Psoas muscle (tissue), 8 donors: ENCODE results near the gene SETD1B. TPM values are rescaled to one million over a fixed set of nuclear protein-coding genes. Genes with fewer than 3 reads are reported as not detected.

Experiments
- ATAC-seq, 4 donors: fragments of 200-7000 bp; cut with Tn5 transposase; one replicate each; pipeline ENCODE4 v1.9.1; 2020; ENCODE audit warnings: moderate library complexity in 3 of 4, mild to moderate bottlenecking in 2 of 4
- DNase-seq, 2 donors: peaks; one replicate each; pipeline ENCODE4 v3.0.0-alpha.2; 2020
- H3K27ac ChIP-seq: fragments of 200-600 bp; one replicate; pipeline ENCODE4 v1.8.0; 2022
- H3K27me3 ChIP-seq, 3 donors: fragments of 200-600 bp in 1 of 3; one replicate each; pipeline versions ENCODE4 v1.6.1 to v1.8.0; 2013 to 2022; ENCODE audit warnings: low read length in 2 of 3, mild to moderate bottlenecking in 2 of 3, moderate library complexity in 1 of 3; ENCODE audit not compliant: insufficient read depth in 3 of 3
- H3K36me3 ChIP-seq, 2 donors: fragments of 200-600 bp in 1 of 2; one replicate each; pipeline versions ENCODE4 v1.6.1 to v1.8.0; 2013 to 2022; ENCODE audit warnings: low read depth in 1 of 2, mild to moderate bottlenecking in 1 of 2, moderate library complexity in 1 of 2; ENCODE audit not compliant: insufficient read depth in 1 of 2
- H3K4me1 ChIP-seq: fragments of 200-600 bp; one replicate; pipeline ENCODE4 v1.8.0; 2022
- H3K4me3 ChIP-seq: fragments of 200-600 bp; one replicate; pipeline ENCODE4 v1.8.0; 2022; ENCODE audit warnings: mild to moderate bottlenecking
- H3K9me3 ChIP-seq: fragments of 200-600 bp; one replicate; pipeline ENCODE4 v1.8.0; 2022
- WGBS, 3 donors: extraction: QIAGEN DNeasy Blood & Tissue Kit; methylation state at CpG; one replicate each; pipeline versions ENCODE4 v1.1.6 to v1.1.7; 2013; 5-methylcytosine and 5-hydroxymethylcytosine counted together
- intact Hi-C, 2 donors: fragments of 100-400 bp; cut with DNase I; formaldehyde crosslinking; loops; one replicate each; pipeline versions ENCODE4 v1.11.0 to v1.14.2; 2022
- polyA plus RNA-seq, 3 donors: library from polyadenylated mRNA; stranded (reverse); fragments of 200-250 nt; gene quantifications; one replicate each; pipeline ENCODE4 v1.2.3, GENCODE V29; 2013
- total RNA-seq, 4 donors: library from RNA; stranded (reverse); fragmentation: NEBNext Ultra II Directional in 2 of 4; extraction: Animal tissue kit (Norgen Biotek cat#: 25700) in 2 of 4; gene quantifications; one replicate each; pipeline versions ENCODE4 v1.2.1 to v1.2.4, GENCODE V29; 2021 to 2023
- TF ChIP-seq, protein P1 (sequence below): fragments of 200-600 bp; IDR thresholded peaks from one replicate; pipeline ENCODE4 v1.8.0; 2022; ENCODE audit warnings: antibody characterized with exemption
- donor health status: healthy with polysubstance abuse.
- donor health status: DM: no; HTN: no; CAD: no; lungs with moderate emphysema.
- donor health status: Bipolar disorder and iron deficiency.
- donor health status: healthy.
- donor health status: DM: yes; HTN: yes; CAD: no.
- donor health status: DM: no; HTN: no; CAD: no.
- donor health status: DM: no; HTN: no; CAD: no.
- donor health status: DM: yes; HTN: yes; CAD: no.

SETD1B gene
- total and polyA plus RNA-seq, 7 donors = 2.8 to 13.0 (median 9.2) TPM

DNA sequence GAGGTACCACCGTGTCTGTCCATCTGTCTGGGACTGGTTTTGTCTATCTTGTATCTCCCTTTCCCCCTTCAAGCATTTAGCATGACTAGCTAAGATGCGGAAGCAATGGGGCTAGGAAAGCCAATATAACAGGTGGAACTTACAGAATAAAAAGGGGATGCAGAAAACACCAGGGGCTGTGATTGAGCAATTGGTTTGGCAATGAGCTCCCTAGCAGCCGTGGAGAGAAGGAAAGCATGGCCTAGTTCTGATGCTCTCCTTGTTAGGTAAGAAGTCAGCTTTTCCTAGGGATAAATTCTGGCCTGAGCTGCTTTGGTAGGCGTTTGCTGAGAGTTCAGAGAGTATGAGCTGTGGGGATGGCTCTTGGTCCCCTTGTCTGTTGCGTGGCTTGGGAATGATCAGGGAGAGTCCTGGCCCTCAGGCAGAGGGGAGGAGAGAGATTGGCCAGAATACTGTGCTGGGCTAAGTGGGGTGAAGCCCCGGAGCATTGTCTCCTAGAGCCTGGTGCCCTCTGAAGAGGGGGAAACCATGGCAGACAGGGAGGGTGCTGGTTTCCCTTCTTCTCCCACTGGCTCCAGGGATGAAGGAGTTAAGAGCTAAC is 7.1 kb downstream of the SETD1B start:
- Histone ChIP-seq H3K4me3 (peak overlapping the region; percentile 78), H3K36me3 (peaks cover 3 to 56% of the 10 kb centered on the region in 2 donors), H3K9me3 (no peaks in the 10 kb centered on the region), H3K27ac (peak overlapping the region; percentile 76), H3K27me3 (no peaks in the 10 kb centered on the region), H3K4me1 (peaks cover 48% of the 10 kb centered on the region)
- 55 to 60% (median 57%) methylated on average over 6 of the region's 6 CpGs for WGBS, 3 donors
- TF ChIP-seq, protein P1, sequence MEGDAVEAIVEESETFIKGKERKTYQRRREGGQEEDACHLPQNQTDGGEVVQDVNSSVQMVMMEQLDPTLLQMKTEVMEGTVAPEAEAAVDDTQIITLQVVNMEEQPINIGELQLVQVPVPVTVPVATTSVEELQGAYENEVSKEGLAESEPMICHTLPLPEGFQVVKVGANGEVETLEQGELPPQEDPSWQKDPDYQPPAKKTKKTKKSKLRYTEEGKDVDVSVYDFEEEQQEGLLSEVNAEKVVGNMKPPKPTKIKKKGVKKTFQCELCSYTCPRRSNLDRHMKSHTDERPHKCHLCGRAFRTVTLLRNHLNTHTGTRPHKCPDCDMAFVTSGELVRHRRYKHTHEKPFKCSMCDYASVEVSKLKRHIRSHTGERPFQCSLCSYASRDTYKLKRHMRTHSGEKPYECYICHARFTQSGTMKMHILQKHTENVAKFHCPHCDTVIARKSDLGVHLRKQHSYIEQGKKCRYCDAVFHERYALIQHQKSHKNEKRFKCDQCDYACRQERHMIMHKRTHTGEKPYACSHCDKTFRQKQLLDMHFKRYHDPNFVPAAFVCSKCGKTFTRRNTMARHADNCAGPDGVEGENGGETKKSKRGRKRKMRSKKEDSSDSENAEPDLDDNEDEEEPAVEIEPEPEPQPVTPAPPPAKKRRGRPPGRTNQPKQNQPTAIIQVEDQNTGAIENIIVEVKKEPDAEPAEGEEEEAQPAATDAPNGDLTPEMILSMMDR = no peak
- intact Hi-C loops = loop anchor here (5.0 kb wide), 1 partner anchor 34 kb away; no protein-coding TSS in a partner anchor
- no peak for ATAC-seq
- DNase-seq = no peak

DNA sequence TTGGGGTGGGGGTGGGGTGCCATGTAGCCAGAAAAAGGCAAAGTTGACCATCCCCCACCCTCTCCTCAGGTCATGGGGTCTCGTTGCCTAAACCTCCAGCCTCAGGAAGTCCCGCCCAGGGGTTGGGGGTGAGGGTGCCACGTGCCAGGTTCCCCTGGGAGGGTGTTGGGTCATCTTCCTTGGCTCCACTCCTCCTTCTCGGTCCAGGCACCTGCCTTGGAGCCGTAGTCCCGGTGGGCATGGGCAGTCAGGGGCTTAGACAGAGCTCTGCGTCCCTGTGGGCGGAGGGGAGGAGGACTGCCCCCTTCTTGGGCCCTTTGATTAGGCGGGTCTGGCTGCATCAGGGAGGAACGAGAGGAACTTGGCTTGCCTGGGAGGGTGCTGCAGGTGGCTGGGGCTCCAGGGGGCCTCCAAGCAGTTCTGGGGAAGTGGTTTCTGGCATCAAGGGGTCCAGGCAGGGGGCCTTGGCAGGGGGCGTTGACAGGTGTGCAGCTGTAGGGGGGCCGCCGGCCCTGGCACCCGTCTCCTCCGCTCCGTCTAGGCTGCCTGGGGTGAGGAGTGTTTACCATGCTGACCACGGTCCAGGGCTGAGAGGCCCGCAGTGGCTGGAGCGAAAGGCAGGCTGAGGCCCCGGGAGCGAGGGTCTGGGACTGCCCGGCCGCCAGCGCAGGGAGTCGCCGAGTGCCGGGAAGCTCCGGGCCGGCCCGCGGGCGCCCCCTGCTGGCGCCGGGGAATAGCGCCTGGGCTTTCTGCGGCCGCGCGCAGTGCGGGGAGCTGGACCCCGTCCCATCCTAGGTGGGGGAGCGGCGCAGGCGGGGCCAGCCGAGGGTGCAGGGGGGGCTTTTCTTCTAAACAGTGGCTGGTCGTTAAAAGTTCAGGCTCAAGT is 7.9 kb downstream of the SETD1B start:
- ATAC-seq = peak; percentile 89 to 95 (median 90)

DNA sequence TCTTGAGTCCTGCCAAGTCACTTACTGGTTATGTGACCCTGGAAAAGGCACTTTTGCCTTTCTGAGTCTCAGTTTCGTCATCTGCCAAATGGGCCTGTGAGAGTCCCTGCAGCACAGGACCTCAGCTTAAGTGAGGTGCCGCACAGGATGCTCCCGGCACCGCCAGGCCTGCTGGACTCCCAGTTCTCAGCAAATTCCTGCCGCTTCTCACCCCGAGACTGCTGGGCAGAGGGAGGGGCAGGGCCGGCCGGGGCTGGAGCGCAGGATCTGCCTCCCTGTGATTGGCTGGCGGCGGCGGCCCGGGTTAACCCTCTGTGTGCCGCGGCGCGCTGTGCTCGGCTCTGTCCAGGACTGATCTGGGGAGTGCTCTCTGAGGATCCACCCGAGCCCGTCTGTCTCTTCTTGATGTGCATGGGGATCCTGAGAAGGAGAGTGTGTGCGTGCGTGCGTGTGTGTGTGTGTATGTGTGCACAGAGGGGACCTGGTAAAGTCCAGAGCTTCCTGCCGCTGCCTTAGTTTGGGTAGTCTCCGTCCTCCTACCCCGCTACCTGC is 8.6 kb downstream of the SETD1B start:
- TF ChIP-seq, protein P1 = peak; percentile 15
- ATAC-seq (peak; percentile 65 to 81 (median 78)), DNase-seq (peak; percentile 70 to 81)
- Histone ChIP-seq H3K9me3 (no peaks in the 10 kb centered on the region), H3K4me3 (peak overlapping the region; percentile 78), H3K27me3 (no peaks in the 10 kb centered on the region), H3K27ac (peak overlapping the region; percentile 76), H3K36me3 (peaks cover 4 to 67% of the 10 kb centered on the region in 2 donors), H3K4me1 (peaks cover 33% of the 10 kb centered on the region)
- intact Hi-C loops = loop anchor here (1.0 to 5.0 kb wide), 3 partner anchors 17 to 35 kb away; no protein-coding TSS in a partner anchor
- 23 to 28% (median 25%) methylated on average over 25 to 26 of the region's 26 CpGs for WGBS, 3 donors

More for the DNA sequence above, 7.9 kb downstream of the SETD1B start:
- Histone ChIP-seq H3K27me3 (no peaks in the 10 kb centered on the region), H3K9me3 (no peaks in the 10 kb centered on the region), H3K27ac (peak overlapping the region; percentile 76), H3K4me1 (peaks cover 40% of the 10 kb centered on the region), H3K36me3 (peaks cover 3 to 63% of the 10 kb centered on the region in 2 donors), H3K4me3 (peak overlapping the region; percentile 78)
- intact Hi-C loops = loop anchor here (1.0 to 5.0 kb wide), 3 partner anchors 16 to 34 kb away; no protein-coding TSS in a partner anchor
- peak; percentile 79 to 88 for DNase-seq
- TF ChIP-seq, protein P1 = peak; percentile 99
- WGBS, 3 donors = 5 to 8% (median 6%) methylated on average over 38 to 46 of the region's 46 CpGs

DNA sequence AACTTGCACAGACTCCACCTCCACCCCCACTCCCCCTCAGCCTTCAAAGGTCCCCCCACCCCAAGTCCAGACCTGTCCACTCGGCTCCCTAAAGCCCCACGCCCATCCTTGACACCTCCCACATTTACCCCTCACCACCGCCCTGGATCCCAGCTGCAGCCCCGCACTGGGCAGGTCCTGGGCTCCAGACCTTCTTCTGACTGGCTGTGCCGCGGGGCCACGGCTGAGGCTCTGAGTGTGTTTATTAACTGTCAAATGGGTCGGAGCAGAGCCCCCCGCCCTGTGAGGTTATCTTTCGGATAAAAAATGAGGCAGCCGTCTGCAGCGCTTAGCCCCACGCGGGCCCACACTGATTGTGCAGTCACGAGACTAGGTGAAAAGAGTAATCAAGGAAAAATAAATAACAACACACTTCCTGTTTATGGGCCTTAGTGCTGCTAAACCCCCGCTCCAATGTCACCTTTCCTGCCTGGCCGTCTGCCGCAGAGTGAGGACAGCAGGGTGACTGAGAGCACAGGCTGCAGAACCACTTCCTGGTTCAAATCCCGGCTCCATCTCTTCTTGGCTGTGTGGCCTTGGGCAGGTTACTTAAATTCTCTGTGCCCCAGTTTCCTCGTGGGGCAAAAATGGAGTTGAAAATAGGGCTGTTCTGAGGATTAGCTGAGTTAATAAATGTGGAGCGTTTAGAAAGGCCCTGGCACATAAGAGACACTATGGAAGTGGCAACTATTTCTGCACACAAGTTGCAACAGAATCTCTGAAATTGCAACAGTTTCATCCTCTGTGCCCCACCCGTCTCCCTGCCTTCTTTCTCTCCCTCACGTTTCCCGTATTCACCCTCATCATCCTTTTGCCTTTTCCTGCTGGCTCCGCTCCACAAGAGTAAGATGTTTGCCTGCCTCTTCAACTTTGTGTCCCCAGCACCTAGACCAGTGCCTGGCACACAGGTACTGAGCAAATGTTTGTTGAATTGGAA is 9.4 kb downstream of the SETD1B start:
- 64 to 72% (median 67%) methylated on average over 25 of the region's 25 CpGs for WGBS, 3 donors
- H3K9me3 ChIP-seq = no peaks in the 10 kb centered on the region
- intact Hi-C loops = loop anchor here (1.0 to 5.0 kb wide), 3 partner anchors 18 to 36 kb away; no protein-coding TSS in a partner anchor

More for the DNA sequence above, 9.4 kb downstream of the SETD1B start:
- Histone ChIP-seq H3K27me3 (no peaks in the 10 kb centered on the region), H3K4me3 (peak overlapping the region; percentile 78), H3K4me1 (peaks cover 32% of the 10 kb centered on the region), H3K36me3 (peaks cover 7 to 74% of the 10 kb centered on the region in 2 donors), H3K27ac (peak overlapping the region; percentile 36)
- peak; percentile 15 to 54 for DNase-seq
- ATAC-seq = no peak
- TF ChIP-seq, protein P1 = no peak
